ENCODE results near the gene PPP5C. TPM values are rescaled to one million over a fixed set of nuclear protein-coding genes. Genes with fewer than 3 reads are reported as not detected.

PPP5C gene
- total and polyA plus RNA-seq, 9 of the 15 experiments (the other 6 are each of a cell fraction or from before 2014, with no cell fraction given): 1.9 to 166 (median 108) TPM

DNA sequence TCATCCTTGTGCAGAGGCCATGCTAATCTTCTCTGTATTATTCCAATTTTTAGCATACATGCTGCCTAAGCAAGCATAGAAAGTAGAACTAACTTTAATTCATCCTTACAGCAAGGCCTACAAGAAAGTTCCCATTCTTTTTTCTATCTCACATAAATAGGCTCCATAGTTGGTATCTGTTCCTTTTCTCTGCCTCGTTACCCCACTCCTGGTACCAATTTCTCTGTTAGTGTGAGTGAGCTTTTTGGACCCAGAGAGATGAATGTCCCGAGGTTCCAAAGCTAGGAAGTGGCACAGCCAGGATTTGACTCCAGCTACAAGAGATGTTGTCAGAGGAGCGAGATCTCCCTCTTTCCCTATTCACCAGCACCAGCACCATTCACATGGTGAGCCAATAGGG, 40.4 kb upstream of the PPP5C start:
- H3K4me2 ChIP-seq (ENCODE audit: insufficient read depth, low read length): no peak overlapping the region
- 0 out of 2 replicates have a peak, but pooled peaks cover 3% of the 10 kb centered on the region for H3K9me3 ChIP-seq (replicated peaks; ENCODE audit: control insufficient read depth, insufficient read depth, low read depth, low read length)
- no peak overlapping the region for H3K4me3 ChIP-seq
- FAIRE-seq: no peak
- H2AFZ ChIP-seq (ENCODE audit: low read depth, low read length): no peak overlapping the region
- H3K36me3 ChIP-seq (ENCODE audit: control insufficient read depth, insufficient read depth, low read length): no peaks in the 10 kb centered on the region
- no TSS peak for BruUV-seq (replicated peaks)
- H3K27ac ChIP-seq (ENCODE audit: extremely low read depth, low read depth, low read length): no peak overlapping the region
- ChIA-PET CTCF (ENCODE audit: low intra/inter-chr PET ratio) (no interaction called here), POLR2A (interaction anchor here (0.7 kb wide), 1 partner anchor 218 kb away, joined by 3 read pairs; no protein-coding TSS in a partner anchor)
- in situ Hi-C loops (cut with MboI) (no loop called here), intact Hi-C loops (cut with micrococcal nuclease) (no loop called here)
- no peaks in the 10 kb centered on the region for H4K20me1 ChIP-seq (replicated peaks; ENCODE audit: control insufficient read depth, insufficient read depth, low read length)
- 0% methylated on average over 3 of the region's 3 CpGs for WGBS (ENCODE audit: insufficient coverage, low coverage, missing lambda C conversion rate)
- H3K9ac ChIP-seq (ENCODE audit: insufficient read depth in 1 of 2, low read depth in 2 of 2, low read length in 2 of 2): no peak overlapping the region
- H3K4me1 ChIP-seq (replicated peaks in 1 of 2; ENCODE audit: control insufficient read depth in 2 of 2, insufficient read depth in 2 of 2, low read length in 2 of 2): peaks cover 0 to 9% of the 10 kb centered on the region in 2 experiments; a peak in 2 of 5 replicates
- no peak for DNase-seq (ENCODE audit: extremely low read depth in 1 of 4, low spot score in 3 of 4)
- no peaks in the 10 kb centered on the region for H3K9me1 ChIP-seq (ENCODE audit: control insufficient read depth, insufficient read depth, low read length)
- ATAC-seq: no peak
- no peak for TF ChIP-seq SMC3 (conservative IDR thresholded peaks at IDR 0.05; ENCODE audit: insufficient read depth, low read depth, low read length)
- no peak for TF ChIP-seq C11orf30 (IDR thresholded peaks at IDR 0.05; ENCODE audit: low read depth)
- no peak for TF ChIP-seq NR1H2 (CRISPR knock-in tag; IDR thresholded peaks at IDR 0.05)
- TF ChIP-seq TRIM28 (IDR thresholded peaks at IDR 0.05): peak; percentile 60; the same call in 1 of the 2 replicates
- peak; percentile 98 for TF ChIP-seq ZNF707 (CRISPR knock-in tag; conservative IDR thresholded peaks at IDR 0.05)
- H3K79me2 ChIP-seq (ENCODE audit: control insufficient read depth, insufficient read depth, low read length): no peaks in the 10 kb centered on the region
- H3K27me3 ChIP-seq (ENCODE audit: control insufficient read depth in 2 of 2, insufficient read depth in 2 of 2, low read length in 2 of 2): peaks cover 7 to 17% of the 10 kb centered on the region in 2 experiments; a peak in 4 of 5 replicates

GRCh38 chr19:46308510-46308909, 38.4 kb upstream of the PPP5C start:
- Histone ChIP-seq H3K27ac (ENCODE audit: extremely low read depth, low read depth, low read length) (no peak overlapping the region), H2AFZ (ENCODE audit: low read depth, low read length) (no peak overlapping the region), H3K36me3 (ENCODE audit: control insufficient read depth, insufficient read depth, low read length) (no peaks in the 10 kb centered on the region), H3K4me3 (no peak overlapping the region), H3K79me2 (ENCODE audit: control insufficient read depth, insufficient read depth, low read length) (no peaks in the 10 kb centered on the region), H3K4me1 (replicated peaks in 1 of 2; ENCODE audit: control insufficient read depth in 2 of 2, insufficient read depth in 2 of 2, low read length in 2 of 2) (peaks cover 0 to 8% of the 10 kb centered on the region in 2 experiments; a peak in 2 of 5 replicates), H3K27me3 (ENCODE audit: control insufficient read depth in 2 of 2, insufficient read depth in 2 of 2, low read length in 2 of 2) (peaks cover 10 to 32% of the 10 kb centered on the region in 2 experiments; a peak in 4 of 5 replicates), H3K9ac (ENCODE audit: insufficient read depth in 1 of 2, low read depth in 2 of 2, low read length in 2 of 2) (no peak overlapping the region), H3K9me3 (replicated peaks; ENCODE audit: control insufficient read depth, insufficient read depth, low read depth, low read length) (0 out of 2 replicates have a peak, but pooled peaks cover 3% of the 10 kb centered on the region), H4K20me1 (replicated peaks; ENCODE audit: control insufficient read depth, insufficient read depth, low read length) (no peaks in the 10 kb centered on the region), H3K9me1 (ENCODE audit: control insufficient read depth, insufficient read depth, low read length) (no peaks in the 10 kb centered on the region), H3K4me2 (ENCODE audit: insufficient read depth, low read length) (no peak overlapping the region)
- FAIRE-seq (no peak), ATAC-seq (no peak), DNase-seq (ENCODE audit: extremely low read depth in 1 of 4, low spot score in 3 of 4) (no peak)
- intact Hi-C loops (cut with micrococcal nuclease) (no loop called here), in situ Hi-C loops (cut with MboI) (no loop called here)
- TF ChIP-seq KDM4B (IDR thresholded peaks at IDR 0.05; ENCODE audit: borderline replicate concordance in 2 of 2, low read depth in 1 of 2) (no peak), NR2C2 (CRISPR knock-in tag; IDR thresholded peaks at IDR 0.05) (no peak), NR2C2 (tag; IDR thresholded peaks at IDR 0.05) (no peak), SMARCE1 (IDR thresholded peaks at IDR 0.05) (no peak), ZNF589 (CRISPR knock-in tag; IDR thresholded peaks at IDR 0.05; ENCODE audit: low read depth) (no peak), XRCC5 (IDR thresholded peaks at IDR 0.05; ENCODE audit: low read depth, low read length) (no peak)
- no TSS peak for BruUV-seq (replicated peaks)
- ChIA-PET CTCF (ENCODE audit: low intra/inter-chr PET ratio) (no interaction called here), POLR2A (no interaction called here)
- WGBS (ENCODE audit: insufficient coverage, low coverage, missing lambda C conversion rate): 5% methylated on average over 12 of the region's 15 CpGs
